Measurements from ENCODE around the gene TRNAU1AP. TPM values are rescaled to one million over a fixed set of nuclear protein-coding genes. Genes with fewer than 3 reads are reported as not detected.

The TRNAU1AP gene
- total RNA-seq, 1 experiment from 2014 or later = 43.0 TPM

DNA sequence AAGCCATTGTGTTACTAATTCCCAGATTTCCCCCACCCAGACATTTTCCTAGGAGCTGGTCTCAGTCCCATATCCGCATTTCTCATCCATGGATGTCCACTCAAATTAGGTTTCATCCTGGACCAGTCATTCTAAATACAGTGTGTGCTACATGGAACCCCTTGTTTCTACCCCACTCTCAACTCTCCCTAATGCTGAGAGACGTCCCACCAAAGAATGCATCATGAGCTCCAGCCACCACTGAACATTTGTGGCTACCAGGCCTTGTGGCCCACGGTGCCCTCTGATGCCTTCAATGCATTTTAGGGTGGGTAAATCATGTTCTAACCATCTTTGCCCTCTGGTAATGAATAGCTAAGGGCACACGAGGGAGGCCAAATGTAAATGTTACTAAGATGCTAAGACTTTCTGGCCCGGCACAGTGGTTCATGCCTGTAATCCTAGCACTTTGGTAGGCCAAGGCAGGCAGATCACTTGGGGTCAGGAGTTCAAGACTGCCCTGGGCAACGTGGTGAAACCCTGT is 25.9 kb downstream of the TRNAU1AP start:
- Histone ChIP-seq H3F3A (ENCODE audit: insufficient read depth, low read depth) (peaks cover 56% of the 10 kb centered on the region), H3K27ac (peak overlapping the region; percentile 81), H3K4me3 (no peak overlapping the region), H3K27me3 (ENCODE audit: insufficient read depth, low read depth) (no peaks in the 10 kb centered on the region), H3K4me2 (peak overlapping the region; percentile 82; the same call in 1 of the 2 replicates), H2AFZ (no peak overlapping the region), H3K9me2 (ENCODE audit: insufficient read depth) (no peaks in the 10 kb centered on the region), H3K36me3 (ENCODE audit: low read depth) (peaks cover 28% of the 10 kb centered on the region), H3K9me3 (ENCODE audit: insufficient read depth, low read depth) (no peaks in the 10 kb centered on the region), H4K20me1 (ENCODE audit: insufficient read depth) (peaks cover 28% of the 10 kb centered on the region), H3K79me2 (ENCODE audit: low read depth) (peaks cover 30% of the 10 kb centered on the region), H3K4me1 (replicated peaks; ENCODE audit: insufficient read depth) (peaks cover 9% of the 10 kb centered on the region)
- intact Hi-C loops (cut with micrococcal nuclease; ENCODE audit: unreplicated experiment) = no loop called here
- CTCF ChIA-PET = interaction anchor here (0.7 kb wide), 1 partner anchor 23 kb away, joined by 4 read pairs; no protein-coding TSS in a partner anchor
- no peak for TF ChIP-seq EZH2 (IDR thresholded peaks at IDR 0.05; ENCODE audit: low read depth)
- TF ChIP-seq, protein P1, sequence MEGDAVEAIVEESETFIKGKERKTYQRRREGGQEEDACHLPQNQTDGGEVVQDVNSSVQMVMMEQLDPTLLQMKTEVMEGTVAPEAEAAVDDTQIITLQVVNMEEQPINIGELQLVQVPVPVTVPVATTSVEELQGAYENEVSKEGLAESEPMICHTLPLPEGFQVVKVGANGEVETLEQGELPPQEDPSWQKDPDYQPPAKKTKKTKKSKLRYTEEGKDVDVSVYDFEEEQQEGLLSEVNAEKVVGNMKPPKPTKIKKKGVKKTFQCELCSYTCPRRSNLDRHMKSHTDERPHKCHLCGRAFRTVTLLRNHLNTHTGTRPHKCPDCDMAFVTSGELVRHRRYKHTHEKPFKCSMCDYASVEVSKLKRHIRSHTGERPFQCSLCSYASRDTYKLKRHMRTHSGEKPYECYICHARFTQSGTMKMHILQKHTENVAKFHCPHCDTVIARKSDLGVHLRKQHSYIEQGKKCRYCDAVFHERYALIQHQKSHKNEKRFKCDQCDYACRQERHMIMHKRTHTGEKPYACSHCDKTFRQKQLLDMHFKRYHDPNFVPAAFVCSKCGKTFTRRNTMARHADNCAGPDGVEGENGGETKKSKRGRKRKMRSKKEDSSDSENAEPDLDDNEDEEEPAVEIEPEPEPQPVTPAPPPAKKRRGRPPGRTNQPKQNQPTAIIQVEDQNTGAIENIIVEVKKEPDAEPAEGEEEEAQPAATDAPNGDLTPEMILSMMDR (conservative IDR thresholded peaks at IDR 0.05) = no peak
- BruUV-seq (replicated peaks) = no TSS peak
- POLR2A ChIA-PET (ENCODE audit: unreplicated experiment) = interaction anchor here (0.6 kb wide), 4 partner anchors 21 to 313 kb away, joined by 8 to 21 read pairs (median 8); no protein-coding TSS in a partner anchor
- no peak for DNase-seq

DNA sequence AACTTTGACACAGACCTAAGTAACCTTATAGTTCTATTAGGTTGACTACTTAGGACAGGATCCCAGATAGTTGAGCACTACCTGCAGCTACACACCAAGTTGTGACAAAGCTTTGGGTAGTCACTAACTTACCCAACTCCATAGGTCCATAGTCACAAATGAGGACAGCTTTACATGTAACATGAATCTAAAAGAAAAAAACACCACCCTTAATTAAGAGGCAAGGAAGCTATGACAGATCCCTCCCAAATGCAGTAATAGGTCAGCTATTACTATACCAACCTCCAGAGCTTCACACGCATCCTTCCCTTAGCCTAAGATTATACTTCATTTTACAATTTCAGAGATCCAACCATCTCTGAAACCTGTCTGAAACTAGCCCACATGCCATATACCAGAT is 26.5 kb downstream of the TRNAU1AP start:
- Histone ChIP-seq H2AFZ (no peak overlapping the region), H3K4me1 (replicated peaks; ENCODE audit: insufficient read depth) (peaks cover 9% of the 10 kb centered on the region), H3K4me2 (peak overlapping the region; percentile 82), H4K20me1 (ENCODE audit: insufficient read depth) (peaks cover 28% of the 10 kb centered on the region), H3K9me3 (ENCODE audit: insufficient read depth, low read depth) (no peaks in the 10 kb centered on the region), H3K9me2 (ENCODE audit: insufficient read depth) (no peaks in the 10 kb centered on the region), H3K27me3 (ENCODE audit: insufficient read depth, low read depth) (no peaks in the 10 kb centered on the region), H3K36me3 (ENCODE audit: low read depth) (peaks cover 28% of the 10 kb centered on the region), H3K27ac (peak overlapping the region; percentile 81), H3K79me2 (ENCODE audit: low read depth) (peaks cover 30% of the 10 kb centered on the region), H3F3A (ENCODE audit: insufficient read depth, low read depth) (peaks cover 56% of the 10 kb centered on the region), H3K4me3 (peak overlapping the region; percentile 87)
- CTCF ChIA-PET = interaction anchor here (0.6 to 0.7 kb wide), 2 partner anchors 23 to 38 kb away, joined by 4 to 15 read pairs; no protein-coding TSS in a partner anchor
- intact Hi-C loops (cut with micrococcal nuclease; ENCODE audit: unreplicated experiment) = no loop called here
- no peak for DNase-seq
- BruUV-seq (replicated peaks) = no TSS peak
- POLR2A ChIA-PET (ENCODE audit: unreplicated experiment) = interaction anchor here (0.6 to 1.1 kb wide), 4 partner anchors 22 to 313 kb away, joined by 8 to 45 read pairs (median 27); no protein-coding TSS in a partner anchor
- TF ChIP-seq EZH2 (IDR thresholded peaks at IDR 0.05; ENCODE audit: low read depth) = no peak
- TF ChIP-seq, protein P1 (conservative IDR thresholded peaks at IDR 0.05) = no peak

DNA sequence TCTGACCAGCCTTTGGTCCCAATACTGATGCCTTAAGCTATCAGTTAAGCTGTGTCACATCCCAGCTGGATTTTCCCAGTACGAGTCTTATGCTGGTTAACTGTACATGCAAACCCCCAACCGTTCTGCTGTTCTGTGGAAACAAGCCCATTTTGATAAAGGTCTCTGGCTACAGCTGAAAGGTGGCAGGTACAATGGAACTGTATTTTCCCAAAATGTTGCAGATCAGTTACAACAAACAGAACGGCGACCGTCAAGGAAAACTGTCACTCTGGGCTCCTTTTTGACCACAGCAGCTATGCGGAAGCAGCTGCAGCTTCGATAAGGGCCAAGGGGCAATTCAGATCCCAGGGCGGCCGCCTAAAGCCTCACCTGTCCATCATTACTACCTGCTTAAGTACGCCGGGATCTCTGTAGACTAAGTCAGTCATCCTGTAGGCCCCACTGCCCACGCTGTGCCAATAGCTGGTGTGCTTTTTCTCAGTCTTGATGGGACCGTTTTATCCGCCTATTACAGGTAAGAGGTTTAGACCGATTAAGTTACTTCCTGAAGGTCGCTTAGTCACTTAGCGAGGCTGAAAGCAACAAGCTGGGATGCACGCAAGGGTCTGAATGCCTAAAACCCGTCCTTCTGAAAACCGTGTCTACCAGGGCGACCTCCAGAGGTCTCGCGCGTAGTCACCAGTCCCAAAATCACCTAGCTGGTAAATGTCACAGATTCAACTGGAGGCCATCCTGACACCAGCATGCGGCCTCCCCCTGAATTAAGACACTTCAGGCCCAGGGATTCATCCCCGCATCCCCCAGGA is 28.0 kb downstream of the TRNAU1AP start:
- peak in 1 of 2 experiments; percentile 28 for DNase-seq
- peaks cover 9% of the 10 kb centered on the region for H3K4me1 ChIP-seq (replicated peaks; ENCODE audit: insufficient read depth)
- TSS peak; percentile 60 for BruUV-seq (replicated peaks)
- no peaks in the 10 kb centered on the region for H3K9me2 ChIP-seq (ENCODE audit: insufficient read depth)
- no peaks in the 10 kb centered on the region for H3K9me3 ChIP-seq (ENCODE audit: insufficient read depth, low read depth)
- H3K4me2 ChIP-seq = peak overlapping the region; percentile 82
- intact Hi-C loops (cut with micrococcal nuclease; ENCODE audit: unreplicated experiment) = loop anchor here (2.0 kb wide), 2 partner anchors 20 to 54 kb away; no protein-coding TSS in a partner anchor
- H3K4me3 ChIP-seq = peak overlapping the region; percentile 87
- TF ChIP-seq, protein P1 (conservative IDR thresholded peaks at IDR 0.05) = no peak
- TF ChIP-seq EZH2 (IDR thresholded peaks at IDR 0.05; ENCODE audit: low read depth) = no peak
- POLR2A ChIA-PET (ENCODE audit: unreplicated experiment) = interaction anchor here (0.6 to 1.3 kb wide), 9 partner anchors 20 to 332 kb away, joined by 3 to 45 read pairs (median 6); partner anchors contain the start of genes RCC1 and YTHDF2
- peaks cover 51% of the 10 kb centered on the region for H3F3A ChIP-seq (ENCODE audit: insufficient read depth, low read depth)
- CTCF ChIA-PET = interaction anchor here (1.1 kb wide), 1 partner anchor 21 kb away, joined by 5 read pairs; no protein-coding TSS in a partner anchor
- H3K27me3 ChIP-seq (ENCODE audit: insufficient read depth, low read depth) = no peaks in the 10 kb centered on the region
- peaks cover 28% of the 10 kb centered on the region for H4K20me1 ChIP-seq (ENCODE audit: insufficient read depth)
- peak overlapping the region; percentile 81 for H3K27ac ChIP-seq
- peaks cover 28% of the 10 kb centered on the region for H3K36me3 ChIP-seq (ENCODE audit: low read depth)
- peaks cover 30% of the 10 kb centered on the region for H3K79me2 ChIP-seq (ENCODE audit: low read depth)
- no peak overlapping the region for H2AFZ ChIP-seq

Data from PC-9 (cell line).